Epithelial cell of esophagus (primary cell): Measurements from ENCODE around the gene RASSF10.
A peak's percentile ranks its signal among the peaks of the same experiment; 100 is the strongest.

Experiments
- DNase-seq: peaks from one replicate; pipeline ENCODE4 v3.0.0; 2010; ENCODE audit warnings: low read depth
- H3K4me3 ChIP-seq: 2 replicates; pipeline ENCODE4 v1.5.1; 2011; ENCODE audit warnings: mild to moderate bottlenecking, low read length, control low read depth
- CTCF ChIP-seq: IDR thresholded peaks from 2 replicates; pipeline ENCODE4 v1.5.1; 2011; ENCODE audit warnings: low read depth, mild to moderate bottlenecking, low read length, control low read depth, inconsistent platforms; ENCODE audit not compliant: insufficient read depth; ENCODE audit errors: missing control alignments

RASSF10 gene

DNA sequence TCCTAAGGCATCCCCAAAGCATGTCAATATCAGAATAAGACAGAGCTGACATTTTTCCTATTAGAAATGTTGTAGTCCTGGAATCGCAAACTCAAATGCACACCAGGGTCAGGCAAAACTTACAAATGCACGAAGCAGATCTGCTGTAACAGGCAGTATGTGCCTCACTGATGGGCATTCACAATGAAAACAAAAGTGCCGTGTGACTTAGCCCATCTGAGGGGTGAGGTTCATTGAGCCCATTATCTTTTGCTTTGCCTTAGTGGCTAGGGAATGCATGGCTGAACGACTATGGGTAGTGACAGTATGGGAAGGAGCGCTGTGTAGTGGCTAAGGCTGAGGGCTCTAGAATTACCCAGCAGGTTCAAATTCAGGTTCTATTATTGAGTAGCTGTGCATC is 43.1 kb upstream of the RASSF10 start:
- H3K4me3 ChIP-seq = no peak overlapping the region
- no peak for TF ChIP-seq CTCF
- DNase-seq = no peak

GRCh38 chr11:12968101-12968500 is 41.0 kb upstream of the RASSF10 start:
- DNase-seq = peak; percentile 68
- no peak overlapping the region for H3K4me3 ChIP-seq
- TF ChIP-seq CTCF = no peak

- peak; percentile 50 for DNase-seq
- TF ChIP-seq CTCF = no peak
- H3K4me3 ChIP-seq = no peak overlapping the region
These were observed 40.3 kb upstream of the RASSF10 start for GRCh38 chr11:12968826-12969225.

DNA sequence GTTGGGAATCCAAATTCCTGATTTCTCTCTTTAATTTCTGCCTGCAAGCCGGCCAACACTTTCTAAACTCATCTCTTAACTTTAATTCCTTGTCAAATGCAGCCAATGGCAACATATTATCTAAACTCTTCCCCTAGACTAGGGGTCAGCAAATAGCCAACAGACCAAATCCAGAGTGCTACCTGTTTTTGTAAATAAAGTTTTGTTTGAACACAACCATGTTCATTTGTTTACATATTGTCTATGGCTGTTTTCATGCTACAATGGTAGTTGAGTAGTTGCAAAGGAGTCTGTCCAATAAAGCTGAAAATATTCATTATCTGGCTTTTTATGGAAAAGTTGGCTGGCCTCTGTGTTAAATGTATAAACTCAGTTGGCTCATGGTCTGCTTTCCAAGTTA is 37.2 kb upstream of the RASSF10 start:
- DNase-seq = no peak
- no peak for TF ChIP-seq CTCF
- no peak overlapping the region for H3K4me3 ChIP-seq

DNA sequence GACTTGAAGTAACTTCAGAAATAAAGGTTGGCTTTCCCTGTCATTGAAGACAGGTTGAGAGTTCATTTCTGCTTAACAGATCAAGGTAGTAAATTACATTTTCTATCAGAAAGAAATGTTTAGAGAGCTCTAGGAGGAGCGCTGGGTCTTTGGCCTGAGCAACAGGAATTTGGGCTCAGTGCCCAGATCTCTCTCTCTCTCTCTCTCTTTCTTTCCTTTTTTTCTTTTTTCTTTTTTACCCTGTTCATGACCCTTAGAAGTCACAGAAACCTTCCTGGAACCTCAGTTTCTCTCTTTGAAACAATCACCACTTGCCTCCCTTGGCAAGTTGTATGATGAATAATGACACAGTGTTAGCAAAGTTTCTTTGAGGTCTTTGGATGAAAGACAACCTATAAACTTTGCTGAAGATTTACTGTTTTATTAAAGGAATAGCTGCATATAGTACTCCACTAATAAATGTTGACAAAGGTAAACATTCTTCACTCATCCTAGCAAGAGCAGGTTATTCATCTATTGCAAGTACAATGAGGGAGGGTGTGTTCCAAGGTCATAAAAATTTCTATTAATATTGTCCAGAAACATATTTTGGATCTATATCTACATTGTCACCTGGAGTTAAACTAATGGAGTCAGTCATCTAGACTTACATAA is 35.5 kb upstream of the RASSF10 start:
- TF ChIP-seq CTCF = no peak
- no peak for DNase-seq
- no peak overlapping the region for H3K4me3 ChIP-seq

GRCh38 chr11:12975195-12975594 is 33.9 kb upstream of the RASSF10 start:
- TF ChIP-seq CTCF = no peak
- H3K4me3 ChIP-seq = no peak overlapping the region
- DNase-seq = no peak

DNA sequence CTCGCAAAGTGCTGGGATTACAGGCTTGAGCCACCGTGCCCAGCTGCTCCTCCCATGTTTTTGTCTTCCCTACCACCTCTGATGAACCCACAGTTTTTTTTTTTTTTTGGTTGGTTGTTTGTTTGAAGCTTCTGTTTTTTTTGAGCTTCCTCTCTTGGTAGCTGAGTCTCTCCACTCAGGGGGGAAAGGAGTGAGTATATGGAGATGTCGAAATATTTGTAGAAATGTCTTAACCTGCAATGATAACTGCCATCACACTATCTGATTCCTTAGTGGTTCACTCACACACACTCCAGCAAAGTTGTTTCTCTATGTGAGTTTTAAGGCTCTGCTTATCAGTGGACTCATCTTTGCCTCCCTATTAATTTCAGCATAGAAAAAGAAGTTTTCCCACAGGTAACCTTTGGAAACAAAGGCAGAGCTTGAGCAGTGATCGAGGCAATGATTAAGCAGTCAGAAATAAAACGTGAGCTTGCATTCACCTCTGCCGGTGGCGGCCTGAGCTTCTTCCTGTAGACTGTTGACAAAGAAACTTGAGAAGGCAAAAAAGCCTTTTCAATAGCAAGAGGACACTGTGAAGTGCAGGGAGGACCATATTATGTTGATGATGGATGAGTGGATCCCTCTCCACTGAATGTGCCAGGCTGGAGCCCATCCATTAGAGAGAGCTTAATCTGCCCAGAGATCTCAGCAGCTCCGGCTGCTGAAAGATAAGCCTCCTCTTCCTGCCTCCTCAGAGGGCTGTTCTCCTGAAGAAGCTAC is 29.0 kb upstream of the RASSF10 start:
- TF ChIP-seq CTCF = no peak
- peak; percentile 26 for DNase-seq
- H3K4me3 ChIP-seq = no peak overlapping the region
